Heart right ventricle (tissue), 16 donors: ENCODE results near the gene SLC2A9. TPM values are rescaled to one million over a fixed set of nuclear protein-coding genes. Genes with fewer than 3 reads are reported as not detected.

Experiments
- ATAC-seq, 8 donors: fragments of 200-7000 bp; cut with Tn5 transposase; one replicate each; pipeline ENCODE4 v1.9.1; 2020; ENCODE audit warnings: mild to moderate bottlenecking in 8 of 8, moderate library complexity in 8 of 8, moderate number of reproducible peaks in 1 of 8
- DNase-seq, 2 donors: peaks; one replicate each; pipeline ENCODE4 v3.0.0-alpha.2; 2020
- H3K27ac ChIP-seq, 10 donors: fragments of 200-600 bp; sonication (generic) in 2 of 10; one replicate each; pipeline versions ENCODE4 v1.5.0 to v1.8.0; 2020 to 2022; ENCODE audit warnings: mild to moderate bottlenecking in 3 of 10
- H3K27me3 ChIP-seq, 7 donors: fragments of 200-600 bp; one replicate each; pipeline ENCODE4 v1.8.0; 2021 to 2022; ENCODE audit warnings: mild to moderate bottlenecking in 2 of 7
- H3K36me3 ChIP-seq, 9 donors: fragments of 200-600 bp; sonication (generic) in 1 of 9; one replicate each; pipeline versions ENCODE4 v1.5.0 to v1.8.0; 2020 to 2022; ENCODE audit warnings: mild to moderate bottlenecking in 2 of 9
- H3K4me1 ChIP-seq, 9 donors: fragments of 200-600 bp; sonication (generic) in 1 of 9; one replicate each; pipeline versions ENCODE4 v1.5.0 to v1.8.0; 2020 to 2022; ENCODE audit warnings: mild to moderate bottlenecking in 4 of 9
- H3K4me3 ChIP-seq, 10 donors: fragments of 200-600 bp; sonication (generic) in 2 of 10; one replicate each; pipeline versions ENCODE4 v1.5.0 to v1.8.0; 2020 to 2022; ENCODE audit warnings: mild to moderate bottlenecking in 7 of 10, moderate library complexity in 2 of 10
- H3K9me3 ChIP-seq, 11 donors: fragments of 200-600 bp in 10 of 11; sonication (generic) in 2 of 11; one replicate each; pipeline versions ENCODE4 v1.5.0 to v1.8.0; 2013 to 2022; ENCODE audit warnings: mild to moderate bottlenecking in 2 of 11, control low read depth in 1 of 11, moderate library complexity in 1 of 11
- CTCF ChIP-seq, 9 donors: fragments of 200-600 bp; sonication (generic) in 2 of 9; IDR thresholded peaks; one replicate each; pipeline versions ENCODE4 v1.5.0 to v1.8.0; 2021 to 2022; ENCODE audit warnings: antibody characterized with exemption in 9 of 9, mild to moderate bottlenecking in 5 of 9, moderate library complexity in 1 of 9
- WGBS, 2 donors: extraction: QIAGEN DNeasy Blood & Tissue Kit; methylation state at CpG; one replicate each; pipeline ENCODE4 v1.1.7; 2013; ENCODE audit warnings: inconsistent platforms in 1 of 2; 5-methylcytosine and 5-hydroxymethylcytosine counted together
- intact Hi-C, 10 donors: fragments of 100-400 bp; cut with DNase I; formaldehyde crosslinking; loops; one replicate each; pipeline versions ENCODE4 v1.11.1 to v1.14.2; 2022
- polyA plus RNA-seq, 2 donors: library from polyadenylated mRNA; stranded (reverse); fragments of 200-250 nt; gene quantifications; one replicate each; pipeline ENCODE4 v1.2.3, GENCODE V29; 2013
- total RNA-seq, 10 donors: library from RNA; stranded (reverse); fragmentation: NEBNext Ultra II Directional in 3 of 10; extraction: Animal tissue kit (Norgen Biotek cat#: 25700) in 3 of 10; gene quantifications; one replicate each; pipeline versions ENCODE4 v1.2.1 to v1.2.4, GENCODE V29; 2021 to 2023
- donor health status: Arrhythmogenic right ventricular cardiomyopathy.
- donor health status: ischemic (EF 13 %, LVEDD 7.1; RV severe dilation, severe dysfunction).
- donor health status: healthy with polysubstance abuse.
- donor health status: DM: no; HTN: yes; CAD: no.
- donor health status: DM: no; HTN: no; CAD: no.
- donor health status: ischemic (EF 25% LVEDD 6.9; RV normal size, moderate dysfunction).
- donor health status: ischemic (EF 25% LVEDD 5.7; RV mildly dilated, moderate dysfunction).
- donor health status: healthy.
- donor health status: DM: yes; HTN: yes; CAD: no.
- donor health status: Ischemic cardiomyopathy.
- donor health status: ischemic (EF 35%, LVEDD 5.7; RV mildly dilated, moderate dysfunction).
- donor health status: nonischemic (EF 11% LVEDD 7.7; RV severe dilation, severe dysfunction).
- donor health status: DM: yes; HTN: yes; CAD: no.
- donor health status: PGD.
- donor health status: ischemic (EF 29% LVEDD 5.4; RV normal size, mild dysfunction).
- donor health status: nonischemic (EF 23%, LVEDD 6.1; RV moderate dilation, normal function).

The SLC2A9 gene
- total and polyA plus RNA-seq, 12 donors = 3.1 to 10.9 (median 5.5) TPM

GRCh38 chr4:9880406-9881197, 140.7 kb downstream of the SLC2A9 start:
- Histone ChIP-seq H3K27me3 (no peaks in the 10 kb centered on the region), H3K9me3 (no peaks in the 10 kb centered on the region), H3K36me3 (no peaks in the 10 kb centered on the region), H3K4me1 (peaks cover 0 to 20% (median 11%) of the 10 kb centered on the region in 9 donors), H3K4me3 (no peak overlapping the region), H3K27ac (no peak overlapping the region)
- WGBS, 2 donors = 44 to 56% methylated on average over 6 of the region's 6 CpGs
- intact Hi-C loops = no loop called here
- ATAC-seq (peak in 6 of 8 donors; percentile 52 to 73 (median 62)), DNase-seq (no peak)
- no peak for TF ChIP-seq CTCF (IDR thresholded peaks at IDR 0.05)

GRCh38 chr4:9877123-9877522, 144.2 kb downstream of the SLC2A9 start:
- Histone ChIP-seq H3K27ac (no peak overlapping the region), H3K4me3 (no peak overlapping the region), H3K9me3 (no peaks in the 10 kb centered on the region), H3K4me1 (peaks cover 0 to 20% (median 11%) of the 10 kb centered on the region in 9 donors), H3K36me3 (no peaks in the 10 kb centered on the region), H3K27me3 (no peaks in the 10 kb centered on the region)
- intact Hi-C loops = no loop called here
- DNase-seq (no peak), ATAC-seq (no peak)
- WGBS, 2 donors = 68 to 81% methylated on average over 3 of the region's 3 CpGs
- no peak for TF ChIP-seq CTCF (IDR thresholded peaks at IDR 0.05)

- intact Hi-C loops = no loop called here
- 87 to 91% methylated on average over 1 of the region's 1 CpG for WGBS, 2 donors
- no peak for TF ChIP-seq CTCF (IDR thresholded peaks at IDR 0.05)
- H3K27me3 ChIP-seq = no peaks in the 10 kb centered on the region
- H3K36me3 ChIP-seq = no peaks in the 10 kb centered on the region
- DNase-seq (no peak), ATAC-seq (no peak)
- H3K4me3 ChIP-seq = no peak overlapping the region
- no peaks in the 10 kb centered on the region for H3K9me3 ChIP-seq
- peaks cover 0 to 9% (median 1%) of the 10 kb centered on the region in 9 donors for H3K4me1 ChIP-seq
- no peak overlapping the region for H3K27ac ChIP-seq
These were observed 145.8 kb downstream of the SLC2A9 start for GRCh38 chr4:9875516-9875915.

- H3K27ac ChIP-seq = no peak overlapping the region
- no peak overlapping the region for H3K4me3 ChIP-seq
- H3K9me3 ChIP-seq = peaks cover 0 to 6% (median 0%) of the 10 kb centered on the region in 11 donors
- H3K4me1 ChIP-seq = no peaks in the 10 kb centered on the region
- H3K36me3 ChIP-seq = no peaks in the 10 kb centered on the region
- TF ChIP-seq CTCF (IDR thresholded peaks at IDR 0.05) = no peak
- WGBS, 2 donors = 95 to 97% methylated on average over 5 of the region's 5 CpGs
- ATAC-seq (no peak), DNase-seq (no peak)
- intact Hi-C loops = no loop called here
- no peaks in the 10 kb centered on the region for H3K27me3 ChIP-seq
These were observed 146.9 kb downstream of the SLC2A9 start for GRCh38 chr4:9874385-9874784.
